Adipose tissue (tissue), 3 donors: ENCODE data around the gene LTB. TPM values are rescaled to one million over a fixed set of nuclear protein-coding genes. Genes with fewer than 3 reads are reported as not detected.
"Not testable (repeated sequence)": the region's sequence is repeated elsewhere in the genome, so short reads cannot be mapped to it uniquely, and the experiment has no call there.

Source experiments
- H3K27ac ChIP-seq: one replicate; pipeline ENCODE4 v1.5.1; 2013; ENCODE audit warnings: low read depth, low read length
- WGBS, 3 donors: extraction: QIAGEN DNeasy Blood & Tissue Kit; methylation state at CpG; one replicate each; pipeline ENCODE4 v1.1.7; 2013; 5-methylcytosine and 5-hydroxymethylcytosine counted together
- polyA plus RNA-seq, 3 donors: library from polyadenylated mRNA; stranded (reverse); fragments of 200-250 nt; gene quantifications; one replicate each; pipeline ENCODE4 v1.2.3, GENCODE V29; 2013
- donor health status: healthy with polysubstance abuse.
- donor health status: Bipolar disorder and iron deficiency.
- donor health status: healthy.

Gene LTB
- polyA plus RNA-seq, 3 donors: 1.9 to 6.7 (median 5.3) TPM

- no peak overlapping the region for H3K27ac ChIP-seq
- WGBS, 3 donors: 51 to 87% (median 60%) methylated on average over 8 of the region's 8 CpGs
These were observed 31.9 kb upstream of the LTB start for GRCh38 chr6:31614075-31614619.

GRCh38 chr6:31610968-31611367 lies 28.7 kb upstream of the LTB start:
- no peak overlapping the region for H3K27ac ChIP-seq
- 57 to 83% (median 75%) methylated on average over 4 of the region's 4 CpGs for WGBS, 3 donors

GRCh38 chr6:31609519-31610406 lies 27.5 kb upstream of the LTB start:
- WGBS, 3 donors: 74% methylated on average over 8 of the region's 8 CpGs
- no peak overlapping the region for H3K27ac ChIP-seq

- 70 to 90% (median 81%) methylated on average over 1 of the region's 1 CpG for WGBS, 3 donors
- no peak overlapping the region for H3K27ac ChIP-seq
These were observed 25.1 kb upstream of the LTB start for GRCh38 chr6:31607317-31607716.

GRCh38 chr6:31597006-31597405 lies 14.8 kb upstream of the LTB start:
- H3K27ac ChIP-seq: no peak overlapping the region
- 22 to 33% (median 23%) methylated on average over 2 of the region's 2 CpGs for WGBS, 3 donors

GRCh38 chr6:31592396-31592771 lies 10.2 kb upstream of the LTB start:
- H3K27ac ChIP-seq: no peak overlapping the region
- WGBS, 3 donors: 86 to 94% (median 88%) methylated on average over 7 of the region's 7 CpGs

GRCh38 chr6:31590691-31591090 lies 8.5 kb upstream of the LTB start:
- 74 to 88% (median 83%) methylated on average over 5 of the region's 5 CpGs for WGBS, 3 donors

GRCh38 chr6:31588871-31589650 lies 6.8 kb upstream of the LTB start:
- WGBS, 3 donors: 47 to 55% (median 49%) methylated on average over 9 of the region's 9 CpGs

More at GRCh38 chr6:31590691-31591090, 8.5 kb upstream of the LTB start:
- not testable (repeated sequence) for H3K27ac ChIP-seq

GRCh38 chr6:31587791-31588777 lies 5.9 kb upstream of the LTB start:
- no peak overlapping the region for H3K27ac ChIP-seq
- 50 to 58% (median 57%) methylated on average over 12 of the region's 12 CpGs for WGBS, 3 donors

More at GRCh38 chr6:31588871-31589650, 6.8 kb upstream of the LTB start:
- no peak overlapping the region for H3K27ac ChIP-seq

GRCh38 chr6:31586599-31587281 lies 4.5 kb upstream of the LTB start:
- H3K27ac ChIP-seq: peak overlapping the region; percentile 17
- WGBS, 3 donors: 43 to 46% (median 46%) methylated on average over 8 to 9 of the region's 9 CpGs

GRCh38 chr6:31586008-31586407 lies 3.8 kb upstream of the LTB start, which contains the start of gene LST1:
Gene LST1, plus strand, starts transcription at chr6:31586277. Its CDS starts 1,023 bp downstream, at chr6:31587300.
- WGBS, 3 donors: 29 to 50% (median 35%) methylated on average over 1 of the region's 1 CpG
- peak within 1 kb of the TSS; percentile 17 for H3K27ac ChIP-seq

- no peak overlapping the region for H3K27ac ChIP-seq
- 58 to 64% (median 62%) methylated on average over 2 of the region's 2 CpGs for WGBS, 3 donors
These were observed 3.3 kb upstream of the LTB start for GRCh38 chr6:31585491-31585890.

GRCh38 chr6:31581434-31582229 lies 592 bp downstream of the LTB start:
- WGBS, 3 donors: 17 to 21% (median 20%) methylated on average over 21 of the region's 21 CpGs

GRCh38 chr6:31580807-31581433 lies 1.3 kb downstream of the LTB start:
- H3K27ac ChIP-seq: no peak overlapping the region
- 0% methylated on average over 56 to 62 of the region's 62 CpGs for WGBS, 3 donors

More at GRCh38 chr6:31581434-31582229, 592 bp downstream of the LTB start:
- H3K27ac ChIP-seq: no peak overlapping the region

GRCh38 chr6:31580438-31580740 lies 1.8 kb downstream of the LTB start:
- WGBS, 3 donors: 27 to 34% (median 30%) methylated on average over 11 of the region's 11 CpGs
- no peak overlapping the region for H3K27ac ChIP-seq
